ENCODE measurements around the gene ZFYVE21. TPM values are rescaled to one million over a fixed set of nuclear protein-coding genes. Genes with fewer than 3 reads are reported as not detected.

The ZFYVE21 gene
- total RNA-seq, 2 donors from 2014 or later, result 51.2 to 54.9 TPM

DNA sequence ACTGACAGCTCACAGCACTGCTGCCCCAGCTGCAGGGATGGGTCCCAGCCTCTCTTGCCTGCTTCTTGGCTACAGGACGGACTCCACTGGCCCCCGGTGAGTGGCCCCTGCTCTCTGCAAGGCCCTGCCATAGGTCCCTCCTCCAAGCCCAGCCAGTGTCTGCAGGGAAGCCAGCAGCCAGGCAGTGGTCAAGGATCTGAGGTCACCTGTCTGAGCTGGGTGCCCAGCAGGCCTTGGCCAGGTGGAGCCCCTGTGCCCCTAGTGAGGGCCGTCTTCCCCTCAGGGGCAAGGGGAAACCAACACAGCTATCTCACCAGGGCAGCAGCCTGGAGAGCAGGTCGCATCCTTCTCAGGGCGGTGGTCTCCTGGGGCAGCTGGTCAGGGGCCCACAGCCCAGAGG is 13.5 kb upstream of the ZFYVE21 start:
- ATAC-seq (no peak), DNase-seq (no peak)
- intact Hi-C loops (cut with DNase I, micrococcal nuclease), result no loop called here

DNA sequence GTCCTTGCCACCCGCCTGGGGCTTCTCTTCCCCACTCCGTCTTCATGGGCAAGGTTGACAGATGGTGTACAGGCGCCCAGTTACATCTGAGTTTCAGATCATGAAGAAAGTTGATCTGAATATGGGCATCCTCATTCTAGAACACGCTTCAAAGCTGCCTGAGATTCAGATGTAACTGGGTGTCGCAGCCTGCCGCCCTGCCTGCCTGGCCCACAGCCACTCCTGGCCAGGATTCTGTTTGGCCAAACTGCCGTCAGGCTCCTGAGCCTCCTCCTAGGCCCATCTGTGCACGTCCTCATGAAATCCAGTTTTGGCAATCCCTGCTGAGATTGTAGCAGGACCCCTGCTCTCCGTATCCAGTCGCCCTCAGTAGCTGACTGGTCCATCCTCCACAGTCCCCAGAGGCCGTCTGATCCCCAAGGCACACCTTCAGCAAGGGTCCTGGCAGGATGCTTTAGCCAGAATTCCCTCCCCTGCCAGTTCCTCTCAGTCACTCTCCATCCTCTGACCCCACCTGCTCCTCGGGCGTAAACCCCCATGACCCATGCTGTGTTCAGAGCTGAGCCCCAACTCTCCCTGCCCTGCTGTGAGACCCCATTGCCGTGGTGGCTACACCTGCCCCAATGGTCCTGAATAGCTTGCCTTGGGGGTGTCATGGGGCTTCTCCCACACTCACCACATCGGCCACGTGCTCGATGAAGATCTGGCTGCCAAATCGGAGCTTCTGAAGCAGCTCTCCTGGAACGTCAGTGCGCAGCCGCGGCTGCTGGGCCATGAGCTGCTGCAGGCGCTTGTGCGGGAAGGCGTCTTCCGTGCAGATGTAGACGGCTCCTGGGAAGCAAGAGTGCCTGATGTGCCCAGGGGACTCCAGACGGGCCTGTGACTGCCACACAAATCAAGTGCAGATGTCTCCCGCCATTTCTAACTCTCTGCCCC is 12.8 kb upstream of the ZFYVE21 start:
- DNase-seq (no peak), ATAC-seq (no peak)
- intact Hi-C loops (cut with DNase I, micrococcal nuclease), result no loop called here

DNA sequence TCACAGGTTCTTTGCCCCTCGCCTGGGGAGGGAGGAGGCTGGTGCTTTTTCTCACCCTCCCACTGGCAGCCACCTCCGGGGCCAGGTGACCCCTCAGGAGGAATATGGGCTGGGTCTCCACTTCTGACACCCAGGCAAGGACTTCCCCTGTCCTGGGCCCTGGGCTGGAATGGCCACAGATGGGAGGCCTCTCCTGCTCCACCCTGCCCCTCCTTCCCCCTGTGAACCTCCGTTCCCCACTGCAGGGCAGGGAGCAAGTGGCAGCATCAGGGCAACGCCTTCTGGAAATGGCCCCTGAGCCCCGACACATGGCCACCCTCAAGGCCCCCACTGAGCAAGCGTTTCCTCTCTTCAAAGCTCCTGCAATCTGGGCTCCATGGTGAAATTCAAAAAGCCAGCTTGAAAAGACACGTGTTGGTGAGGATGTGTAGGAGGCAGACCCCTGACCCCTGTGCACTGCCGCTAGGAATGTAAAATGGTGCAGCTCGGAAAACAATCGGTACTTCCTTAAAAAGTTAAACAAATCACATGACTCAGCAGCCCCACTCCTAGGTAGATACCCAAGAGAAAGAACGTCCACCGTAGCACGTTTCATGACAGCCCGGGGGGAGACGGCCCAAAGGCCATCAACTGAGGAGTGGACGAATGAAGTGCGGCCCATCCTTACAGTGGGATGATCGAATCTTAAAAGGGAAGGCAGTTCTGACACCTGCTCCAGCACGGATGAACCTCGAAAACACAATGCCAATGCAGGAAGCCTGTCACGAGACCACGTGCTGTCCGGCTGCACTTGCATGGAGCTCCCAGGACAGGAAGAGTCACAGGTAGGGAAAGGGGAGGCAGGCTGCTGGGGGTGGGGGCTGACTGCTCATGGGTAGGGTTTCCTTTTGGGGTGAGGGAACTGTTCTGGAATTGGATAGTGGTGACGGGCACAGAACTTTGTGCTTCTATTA is 11.9 kb upstream of the ZFYVE21 start:
- DNase-seq (no peak), ATAC-seq (no peak)
- intact Hi-C loops (cut with DNase I, micrococcal nuclease), result no loop called here

GRCh38 chr14:103704708-103705107 is 10.9 kb upstream of the ZFYVE21 start:
- no peak for ATAC-seq
- intact Hi-C loops (cut with DNase I, micrococcal nuclease), result no loop called here

GRCh38 chr14:103705118-103705503 is 10.5 kb upstream of the ZFYVE21 start:
- ATAC-seq (no peak), DNase-seq (no peak)
- intact Hi-C loops (cut with DNase I, micrococcal nuclease), result no loop called here

More at GRCh38 chr14:103704708-103705107, 10.9 kb upstream of the ZFYVE21 start:
- DNase-seq, result no peak

- DNase-seq (no peak), ATAC-seq (no peak)
- intact Hi-C loops (cut with DNase I, micrococcal nuclease), result no loop called here
Measured at GRCh38 chr14:103705504-103706284, 9.9 kb upstream of the ZFYVE21 start.

GRCh38 chr14:103706551-103707328 is 8.9 kb upstream of the ZFYVE21 start:
- DNase-seq, result no peak
- intact Hi-C loops (cut with DNase I, micrococcal nuclease), result no loop called here
- no peak for ATAC-seq

- intact Hi-C loops (cut with DNase I, micrococcal nuclease), result no loop called here
- ATAC-seq (no peak), DNase-seq (no peak)
Measured at GRCh38 chr14:103707329-103708263, 8.0 kb upstream of the ZFYVE21 start.

DNA sequence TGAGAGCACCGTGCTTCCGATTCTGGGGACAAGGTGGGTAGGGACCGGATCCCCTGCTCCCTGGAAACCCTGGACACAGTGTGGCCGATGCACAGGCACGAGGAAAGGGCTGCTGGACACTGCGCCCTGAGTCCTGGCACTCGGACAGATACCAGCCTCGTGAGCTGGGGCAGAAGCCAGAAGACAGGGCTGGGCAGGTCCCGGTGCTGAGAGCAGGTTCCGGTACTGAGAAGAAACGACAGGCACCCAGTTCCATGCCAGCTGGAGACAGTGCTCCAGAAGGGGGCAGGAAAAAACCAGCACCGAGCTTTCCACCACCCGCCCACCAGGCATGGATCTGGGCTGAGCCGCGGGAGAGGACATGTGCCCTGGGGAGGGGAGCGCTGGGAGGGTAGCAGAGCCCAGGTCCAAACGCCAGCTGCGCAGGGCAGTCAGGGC is 6.8 kb upstream of the ZFYVE21 start:
- DNase-seq, result no peak
- intact Hi-C loops (cut with DNase I, micrococcal nuclease), result no loop called here
- no peak for ATAC-seq

DNA sequence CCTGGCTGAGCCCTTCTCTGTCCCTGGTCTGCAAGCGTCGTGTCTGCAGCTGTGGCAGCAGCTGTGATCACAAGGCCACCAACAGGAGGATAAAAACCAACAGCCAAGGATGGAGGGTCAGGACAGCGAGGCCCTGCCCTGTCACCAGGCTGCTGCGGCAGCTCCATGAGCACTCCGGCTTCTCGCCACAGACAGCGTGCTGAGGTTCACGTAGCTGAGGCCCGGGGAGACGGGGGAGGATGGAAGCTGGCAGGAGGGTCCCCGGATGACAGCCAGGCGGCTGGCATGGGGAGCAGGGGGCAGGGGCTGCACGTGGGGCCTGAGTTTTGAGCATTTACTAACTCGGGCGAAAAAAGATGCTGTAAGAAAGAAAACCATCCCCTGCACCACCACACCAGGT is 5.8 kb upstream of the ZFYVE21 start:
- ATAC-seq, result no peak
- intact Hi-C loops (cut with DNase I, micrococcal nuclease), result loop anchor here in 1 of 2 donors (10.0 kb wide), 1 partner anchor 135 kb away; no protein-coding TSS in a partner anchor
- no peak for DNase-seq

- peak; percentile 58 for ATAC-seq
- DNase-seq, result peak; percentile 44 to 69
- intact Hi-C loops (cut with DNase I, micrococcal nuclease), result loop anchor here in 1 of 2 donors (10.0 kb wide), 1 partner anchor 136 kb away; no protein-coding TSS in a partner anchor
Measured at GRCh38 chr14:103710771-103711377, 4.7 kb upstream of the ZFYVE21 start.

DNA sequence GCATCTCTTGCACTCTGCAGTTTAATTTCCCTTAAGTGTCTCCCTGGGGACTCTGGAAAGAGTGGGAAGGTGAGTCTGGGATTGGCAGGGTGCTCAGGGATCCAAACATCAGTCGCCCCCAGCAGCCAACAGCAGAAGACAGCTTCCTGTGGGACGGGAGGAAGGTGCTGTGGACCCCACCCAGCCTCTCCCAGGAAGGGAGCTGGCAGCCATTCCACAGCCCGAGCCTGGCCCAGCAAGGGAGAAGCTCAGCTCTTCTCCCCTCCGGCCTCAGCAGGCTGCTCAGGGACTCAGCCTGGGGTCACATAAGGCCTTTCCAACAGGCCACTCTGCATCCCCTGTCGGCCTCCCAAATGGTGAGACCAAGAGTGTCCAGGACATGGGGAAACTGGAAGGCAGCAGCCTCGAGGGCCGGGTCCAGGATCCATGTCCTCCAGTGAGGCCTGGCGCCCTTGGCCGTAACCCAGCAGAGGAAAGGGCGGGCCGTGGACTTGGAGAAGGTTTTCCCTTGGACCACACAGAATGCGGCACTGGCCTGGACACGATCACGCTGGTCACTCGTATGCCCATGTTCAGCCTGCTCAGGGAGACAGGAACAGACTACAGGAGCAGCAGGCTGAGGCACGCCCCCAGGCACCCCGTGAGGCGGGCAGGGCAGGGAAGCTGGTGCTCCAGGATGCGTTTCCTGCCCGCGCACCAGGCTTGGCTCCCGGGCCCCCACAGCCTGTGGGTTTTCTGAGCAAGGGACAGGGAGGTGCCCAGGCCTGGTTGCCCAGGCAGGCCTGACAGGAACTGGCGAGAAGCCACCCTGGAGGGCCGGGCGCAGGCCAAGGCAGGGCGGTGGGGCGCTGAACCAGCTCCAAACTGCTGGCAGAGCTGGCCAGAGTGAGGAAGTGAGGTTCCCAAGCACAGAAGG is 3.8 kb upstream of the ZFYVE21 start:
- intact Hi-C loops (cut with DNase I, micrococcal nuclease), result loop anchor here in 1 of 2 donors (10.0 kb wide), 1 partner anchor 137 kb away; no protein-coding TSS in a partner anchor
- DNase-seq (peak; percentile 76 to 78), ATAC-seq (peak; percentile 48)

DNA sequence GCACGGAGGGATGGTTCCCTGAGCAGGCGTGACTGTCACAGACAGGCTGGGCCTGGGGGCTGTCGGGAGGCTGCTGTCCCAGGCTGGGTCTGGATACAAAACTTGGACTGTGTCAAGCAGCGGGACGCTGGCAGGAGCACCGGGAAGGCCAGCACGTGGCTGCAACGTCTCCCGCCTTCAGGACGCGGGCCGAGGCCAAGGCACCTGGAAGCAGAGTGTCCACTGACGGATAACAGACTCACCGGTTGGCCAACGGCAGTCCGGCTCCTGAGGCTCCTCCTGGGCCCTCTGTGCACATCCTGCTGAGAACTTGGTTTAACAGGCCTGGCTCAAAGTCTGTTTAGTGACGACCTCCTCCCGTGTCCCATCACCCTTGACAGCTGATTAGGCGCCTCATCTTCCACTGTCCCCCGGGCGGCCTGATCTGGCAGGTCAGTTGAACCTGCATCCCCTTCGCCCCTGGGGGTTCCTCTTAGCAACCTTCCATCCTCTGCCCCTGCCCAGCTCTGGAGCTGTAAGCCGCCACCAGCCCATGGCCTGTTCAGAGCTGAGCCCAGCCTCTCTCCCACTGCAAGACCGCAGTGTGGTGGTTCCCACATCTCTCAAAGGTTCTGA is 2.9 kb upstream of the ZFYVE21 start:
- ATAC-seq, result no peak
- intact Hi-C loops (cut with DNase I, micrococcal nuclease), result loop anchor here in 1 of 2 donors (10.0 kb wide), 1 partner anchor 138 kb away; no protein-coding TSS in a partner anchor
- no peak for DNase-seq

- intact Hi-C loops (cut with DNase I, micrococcal nuclease), result loop anchor here in 1 of 2 donors (10.0 kb wide), 1 partner anchor 139 kb away; no protein-coding TSS in a partner anchor
Measured at GRCh38 chr14:103713304-103714062, 2.1 kb upstream of the ZFYVE21 start.

More at GRCh38 chr14:103713304-103714062, 2.1 kb upstream of the ZFYVE21 start:
- ATAC-seq (no peak), DNase-seq (no peak)
